NB4 (cell line): ENCODE data around the gene SSMEM1.

ENCODE experiments used
- POLR2A ChIP-seq: IDR thresholded peaks from 2 replicates; pipeline ENCODE4 v1.6.1; 2011; ENCODE audit warnings: mild to moderate bottlenecking; ENCODE audit not compliant: insufficient read length; ENCODE audit errors: extremely low read depth
- TF ChIP-seq, protein P1 (sequence below): IDR thresholded peaks from one replicate; pipeline ENCODE4 v1.5.1; 2012; ENCODE audit warnings: low read depth, low read length

DNA sequence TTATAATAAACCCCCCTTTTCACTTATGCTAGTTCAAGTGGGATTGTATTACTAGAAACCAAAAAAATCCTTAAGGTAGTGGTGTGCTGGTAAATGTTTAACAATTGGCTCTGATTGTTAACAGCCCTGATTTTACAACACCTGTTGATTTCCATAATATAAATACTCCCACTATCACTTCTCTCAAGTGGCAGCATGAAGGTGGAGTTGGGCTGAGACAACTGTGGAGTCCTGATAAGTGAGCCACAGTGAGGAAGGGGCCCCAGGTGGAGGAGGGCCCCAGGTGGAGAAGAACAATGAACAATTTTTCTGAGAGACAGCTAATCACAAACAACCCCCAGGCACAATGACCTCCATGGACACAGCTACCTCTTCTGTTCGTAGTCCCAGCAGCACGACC is 26.4 kb downstream of the SSMEM1 start:
- TF ChIP-seq POLR2A, result no peak
- TF ChIP-seq, protein P1, sequence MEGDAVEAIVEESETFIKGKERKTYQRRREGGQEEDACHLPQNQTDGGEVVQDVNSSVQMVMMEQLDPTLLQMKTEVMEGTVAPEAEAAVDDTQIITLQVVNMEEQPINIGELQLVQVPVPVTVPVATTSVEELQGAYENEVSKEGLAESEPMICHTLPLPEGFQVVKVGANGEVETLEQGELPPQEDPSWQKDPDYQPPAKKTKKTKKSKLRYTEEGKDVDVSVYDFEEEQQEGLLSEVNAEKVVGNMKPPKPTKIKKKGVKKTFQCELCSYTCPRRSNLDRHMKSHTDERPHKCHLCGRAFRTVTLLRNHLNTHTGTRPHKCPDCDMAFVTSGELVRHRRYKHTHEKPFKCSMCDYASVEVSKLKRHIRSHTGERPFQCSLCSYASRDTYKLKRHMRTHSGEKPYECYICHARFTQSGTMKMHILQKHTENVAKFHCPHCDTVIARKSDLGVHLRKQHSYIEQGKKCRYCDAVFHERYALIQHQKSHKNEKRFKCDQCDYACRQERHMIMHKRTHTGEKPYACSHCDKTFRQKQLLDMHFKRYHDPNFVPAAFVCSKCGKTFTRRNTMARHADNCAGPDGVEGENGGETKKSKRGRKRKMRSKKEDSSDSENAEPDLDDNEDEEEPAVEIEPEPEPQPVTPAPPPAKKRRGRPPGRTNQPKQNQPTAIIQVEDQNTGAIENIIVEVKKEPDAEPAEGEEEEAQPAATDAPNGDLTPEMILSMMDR, result no peak
